Activated T-cell treated with anti-CD3 and anti-CD28 coated beads for 4 hours (primary cell): ENCODE data around the gene EXOSC5.

Experiments used
- DNase-seq: peaks from one replicate; pipeline ENCODE4 v3.0.0-alpha.2; 2020

The EXOSC5 gene

DNA sequence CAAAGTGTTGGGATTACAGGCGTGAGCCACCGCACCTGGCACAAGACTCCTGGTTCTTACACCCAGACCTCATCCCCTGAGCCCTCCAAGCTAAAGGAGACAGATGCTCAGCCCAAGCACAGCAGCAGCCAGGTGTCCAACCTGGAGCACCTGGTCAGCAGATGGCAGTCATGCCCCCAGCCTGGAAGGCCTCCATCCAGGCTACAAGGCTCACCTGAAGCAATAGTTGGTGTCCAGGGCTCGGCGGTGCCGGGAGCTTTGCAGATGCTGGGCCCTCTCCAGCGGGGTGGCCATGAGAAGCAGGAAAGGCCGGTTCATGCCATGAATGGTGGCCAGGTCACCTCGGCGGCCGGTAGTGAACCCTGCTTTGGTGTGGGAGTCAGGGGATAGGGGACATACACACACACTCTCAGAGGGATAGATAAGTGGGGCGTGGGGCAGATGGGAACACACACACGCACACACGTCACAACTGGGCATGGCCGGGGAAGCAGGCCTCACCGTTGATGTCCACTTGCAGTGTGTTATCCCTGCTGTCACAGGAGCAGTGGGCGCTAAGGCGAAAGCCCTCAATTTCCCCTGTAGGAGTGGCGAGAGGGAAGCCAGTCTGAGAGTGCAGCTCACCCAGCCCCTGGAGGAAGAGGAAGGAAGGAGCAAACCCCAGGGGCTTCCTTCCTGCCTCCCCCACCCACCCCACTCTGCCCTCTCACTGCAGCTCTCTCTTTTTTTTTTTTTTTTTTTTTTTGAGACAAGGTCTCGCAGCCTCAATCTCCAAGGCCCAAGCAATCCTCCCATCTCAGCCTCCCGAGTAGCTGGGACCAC lies 55.3 kb downstream of the EXOSC5 start:
- no peak for DNase-seq

DNA sequence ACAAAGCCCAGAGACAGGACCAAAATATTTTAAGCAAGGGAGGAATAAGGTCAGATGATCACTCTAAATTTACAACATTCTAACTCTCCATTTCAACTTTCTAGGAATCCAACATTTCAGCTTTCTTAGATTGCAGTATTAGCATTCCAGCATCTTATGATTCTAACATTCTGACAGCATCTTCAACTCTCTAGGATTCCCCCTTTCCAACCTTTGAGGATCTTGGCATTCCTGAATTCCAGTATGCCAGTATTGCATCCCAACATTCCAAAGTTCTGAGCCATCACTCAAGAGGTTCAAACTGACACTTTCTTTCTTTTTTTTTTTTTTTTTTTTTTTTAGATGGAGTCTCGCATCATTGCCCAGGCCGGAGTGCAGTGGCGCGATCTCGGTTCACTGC lies 57.2 kb downstream of the EXOSC5 start:
- no peak for DNase-seq
